GM13977 (cell line): ENCODE results near the gene CTNNBL1.

Source experiments
- DNase-seq: peaks from one replicate; pipeline ENCODE4 v3.0.0; 2012; ENCODE audit warnings: low spot score
- CTCF ChIP-seq: IDR thresholded peaks from 2 replicates; pipeline ENCODE4 v1.5.1; 2012; ENCODE audit warnings: mild to moderate bottlenecking, control low read depth; ENCODE audit not compliant: insufficient read depth; ENCODE audit errors: extremely low read depth, missing control alignments
- in situ Hi-C: fragments of 300-500 bp; cut with MboI; formaldehyde crosslinking; loops from one replicate; pipeline ENCODE4 v1.12.0; 2022; ENCODE audit warnings: low sequenced_read_pairs, low pct_unique_long_range_greater_than_20kb, mixed read lengths, inconsistent platforms; ENCODE audit not compliant: unreplicated experiment

The CTNNBL1 gene

GRCh38 chr20:37859406-37860171 is 165.8 kb downstream of the CTNNBL1 start:
- DNase-seq = no peak
- in situ Hi-C loops = no loop called here
- no peak for TF ChIP-seq CTCF

GRCh38 chr20:37863289-37863688 is 169.5 kb downstream of the CTNNBL1 start:
- TF ChIP-seq CTCF = no peak
- in situ Hi-C loops = no loop called here
- DNase-seq = no peak

- in situ Hi-C loops = no loop called here
- TF ChIP-seq CTCF = no peak
- no peak for DNase-seq
Measured at GRCh38 chr20:37864298-37864697, 170.5 kb downstream of the CTNNBL1 start.

GRCh38 chr20:37866051-37866450 is 172.2 kb downstream of the CTNNBL1 start:
- in situ Hi-C loops = no loop called here
- TF ChIP-seq CTCF = no peak
- DNase-seq = no peak

- no peak for DNase-seq
- TF ChIP-seq CTCF = no peak
- in situ Hi-C loops = no loop called here
Measured at GRCh38 chr20:37867289-37868195, 173.7 kb downstream of the CTNNBL1 start.

GRCh38 chr20:37868851-37869333 is 175.1 kb downstream of the CTNNBL1 start:
- no peak for TF ChIP-seq CTCF
- no peak for DNase-seq
- in situ Hi-C loops = no loop called here
